Osteocyte (in vitro differentiated cells): ENCODE results near the gene SRC. TPM values are rescaled to one million over a fixed set of nuclear protein-coding genes. Genes with fewer than 3 reads are reported as not detected.

Experiments
- DNase-seq: peaks from one replicate; pipeline ENCODE4 v3.0.0; 2021; ENCODE audit warnings: mixed read lengths; ENCODE audit not compliant: unreplicated experiment; ENCODE audit errors: extremely low spot score
- H3K27ac Mint-ChIP-seq: one replicate; pipeline ENCODE4 v1.8.0; 2021; ENCODE audit warnings: mild to moderate bottlenecking, mixed read lengths; ENCODE audit not compliant: unreplicated experiment
- H3K27me3 Mint-ChIP-seq: one replicate; pipeline ENCODE4 v1.8.0; 2021; ENCODE audit warnings: mixed read lengths; ENCODE audit not compliant: unreplicated experiment
- H3K36me3 Mint-ChIP-seq: one replicate; pipeline ENCODE4 v1.8.0; 2021; ENCODE audit warnings: mixed read lengths; ENCODE audit not compliant: unreplicated experiment
- H3K4me1 Mint-ChIP-seq: one replicate; pipeline ENCODE4 v1.8.0; 2021; ENCODE audit warnings: mixed read lengths; ENCODE audit not compliant: unreplicated experiment
- H3K4me3 Mint-ChIP-seq: one replicate; pipeline ENCODE4 v1.8.0; 2021; ENCODE audit warnings: mild to moderate bottlenecking, moderate library complexity, mixed read lengths; ENCODE audit not compliant: unreplicated experiment
- H3K9me3 Mint-ChIP-seq: one replicate; pipeline ENCODE4 v1.8.0; 2021; ENCODE audit warnings: mixed read lengths; ENCODE audit not compliant: unreplicated experiment
- CTCF ChIP-seq: fragments of 200-600 bp; sonication (generic); IDR thresholded peaks from 2 replicates; pipeline ENCODE4 v1.5.0; 2021; ENCODE audit warnings: antibody characterized with exemption, mild to moderate bottlenecking, moderate library complexity
- total RNA-seq: library from RNA; stranded (reverse); gene quantifications from 2 replicates; pipeline ENCODE4 v1.2.1, GENCODE V29; 2021

SRC gene
- total RNA-seq, 1 donor from 2014 or later: 32.5 TPM

- H3K4me1 Mint-ChIP-seq: no peaks in the 10 kb centered on the region
- H3K4me3 Mint-ChIP-seq: no peak overlapping the region
- peaks cover 13% of the 10 kb centered on the region for H3K27me3 Mint-ChIP-seq
- TF ChIP-seq CTCF: no peak
- DNase-seq: no peak
- no peaks in the 10 kb centered on the region for H3K36me3 Mint-ChIP-seq
- H3K9me3 Mint-ChIP-seq: no peaks in the 10 kb centered on the region
- no peak overlapping the region for H3K27ac Mint-ChIP-seq
Observed at GRCh38 chr20:37436527-37437186, 90.7 kb downstream of the SRC start.

GRCh38 chr20:37437676-37438075 lies 91.7 kb downstream of the SRC start:
- Mint-ChIP-seq H3K9me3 (no peaks in the 10 kb centered on the region), H3K36me3 (no peaks in the 10 kb centered on the region), H3K27ac (no peak overlapping the region), H3K4me1 (no peaks in the 10 kb centered on the region), H3K4me3 (no peak overlapping the region), H3K27me3 (peaks cover 13% of the 10 kb centered on the region)
- no peak for TF ChIP-seq CTCF
- DNase-seq: no peak

GRCh38 chr20:37438464-37439222 lies 92.7 kb downstream of the SRC start:
- Mint-ChIP-seq H3K36me3 (no peaks in the 10 kb centered on the region), H3K27me3 (peaks cover 13% of the 10 kb centered on the region), H3K9me3 (no peaks in the 10 kb centered on the region), H3K27ac (no peak overlapping the region), H3K4me1 (no peaks in the 10 kb centered on the region), H3K4me3 (no peak overlapping the region)
- DNase-seq: no peak
- TF ChIP-seq CTCF: no peak

GRCh38 chr20:37439223-37439933 lies 93.4 kb downstream of the SRC start:
- Mint-ChIP-seq H3K27me3 (peaks cover 13% of the 10 kb centered on the region), H3K36me3 (no peaks in the 10 kb centered on the region), H3K9me3 (no peaks in the 10 kb centered on the region), H3K4me3 (no peak overlapping the region), H3K27ac (no peak overlapping the region), H3K4me1 (no peaks in the 10 kb centered on the region)
- TF ChIP-seq CTCF: no peak
- DNase-seq: no peak

GRCh38 chr20:37441023-37441422 lies 95.1 kb downstream of the SRC start:
- no peak overlapping the region for H3K4me3 Mint-ChIP-seq
- no peaks in the 10 kb centered on the region for H3K4me1 Mint-ChIP-seq
- H3K36me3 Mint-ChIP-seq: no peaks in the 10 kb centered on the region
- H3K27me3 Mint-ChIP-seq: peaks cover 15% of the 10 kb centered on the region
- DNase-seq: no peak
- TF ChIP-seq CTCF: no peak
- H3K9me3 Mint-ChIP-seq: no peaks in the 10 kb centered on the region
- H3K27ac Mint-ChIP-seq: no peak overlapping the region
